GM18520 (cell line): ENCODE measurements around the gene HIVEP2.

Experiments used
- ATAC-seq: cut with Tn5 transposase; IDR thresholded peaks from one replicate; pipeline ENCODE4 v1.9.1; 2021; ENCODE audit not compliant: unreplicated experiment

HIVEP2 gene

GRCh38 chr6:142714951-142715785, 229.8 kb downstream of the HIVEP2 start:
- no peak for ATAC-seq

GRCh38 chr6:142713959-142714358, 231.0 kb downstream of the HIVEP2 start:
- ATAC-seq: no peak

GRCh38 chr6:142712231-142712630, 232.7 kb downstream of the HIVEP2 start:
- no peak for ATAC-seq

GRCh38 chr6:142708651-142709050, 236.3 kb downstream of the HIVEP2 start:
- no peak for ATAC-seq

- ATAC-seq: no peak
Measured at GRCh38 chr6:142707255-142707654, 237.7 kb downstream of the HIVEP2 start.

- ATAC-seq: no peak
Measured at GRCh38 chr6:142706210-142706609, 238.8 kb downstream of the HIVEP2 start.

- no peak for ATAC-seq
Measured at GRCh38 chr6:142705054-142705453, 239.9 kb downstream of the HIVEP2 start.

GRCh38 chr6:142702501-142703460, 242.2 kb downstream of the HIVEP2 start:
- ATAC-seq: no peak
